DLD1 (cell line): ENCODE data around the gene RGS9.
"Not testable (repeated sequence)": the region's sequence is repeated elsewhere in the genome, so short reads cannot be mapped to it uniquely, and the experiment has no call there.

Experiments
- in situ Hi-C: cut with HindIII; loops from 2 replicates; pipeline ENCODE4 v1.10.0; 2017; ENCODE audit warnings: low sequenced_read_pairs

The RGS9 gene

GRCh38 chr17:65180276-65180675, 43.1 kb downstream of the RGS9 start:
- in situ Hi-C loops = not testable (repeated sequence)

- in situ Hi-C loops = not testable (repeated sequence)
These were observed 43.6 kb downstream of the RGS9 start for GRCh38 chr17:65180752-65181236.

GRCh38 chr17:65181237-65182061, 44.3 kb downstream of the RGS9 start:
- in situ Hi-C loops = no loop called here

DNA sequence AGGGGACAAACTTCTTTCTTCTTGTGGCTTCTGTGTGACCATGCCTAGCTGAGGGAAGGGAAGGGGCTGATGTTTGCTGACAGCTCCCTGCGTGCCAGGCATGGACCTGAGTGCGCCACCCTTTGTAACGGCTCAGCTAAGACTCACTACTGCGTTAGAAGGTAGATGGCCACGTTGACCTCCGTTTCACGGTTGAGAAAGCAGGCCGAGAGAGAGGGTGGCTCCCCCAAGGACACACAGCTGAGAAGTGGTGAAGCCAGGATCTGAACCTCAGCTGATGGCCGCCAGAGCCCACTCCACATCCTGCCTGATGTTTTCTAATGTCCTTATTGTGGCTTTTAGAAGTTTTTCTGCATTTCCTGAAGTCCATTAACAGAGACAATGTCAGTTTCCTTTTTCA, 45.1 kb downstream of the RGS9 start:
- in situ Hi-C loops = no loop called here

DNA sequence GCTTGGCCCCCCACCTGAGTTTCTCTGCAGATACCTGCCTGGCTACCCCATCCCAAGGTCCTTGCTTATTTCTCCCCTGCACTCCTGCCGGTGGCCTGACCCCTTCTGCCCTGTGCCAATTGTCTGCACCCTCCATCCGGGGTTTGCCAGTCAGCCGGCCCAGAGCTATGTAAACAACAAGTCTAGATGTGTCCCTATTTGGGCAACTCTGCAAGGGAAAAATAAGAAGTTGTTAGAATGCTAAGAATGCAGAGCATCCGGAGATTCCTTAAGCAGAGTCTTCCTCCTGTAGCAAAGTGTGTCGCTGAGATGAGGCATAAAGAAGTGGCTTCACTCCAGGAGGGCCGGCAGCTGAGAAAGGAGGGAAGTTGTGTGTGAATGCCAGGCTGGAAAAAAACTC, 46.6 kb downstream of the RGS9 start:
- in situ Hi-C loops = no loop called here

- in situ Hi-C loops = no loop called here
These were observed 47.2 kb downstream of the RGS9 start for GRCh38 chr17:65184235-65184959.

GRCh38 chr17:65185062-65185461, 47.9 kb downstream of the RGS9 start:
- in situ Hi-C loops = loop anchor here (5.0 kb wide), 1 partner anchor 53 kb away; no protein-coding TSS in a partner anchor

DNA sequence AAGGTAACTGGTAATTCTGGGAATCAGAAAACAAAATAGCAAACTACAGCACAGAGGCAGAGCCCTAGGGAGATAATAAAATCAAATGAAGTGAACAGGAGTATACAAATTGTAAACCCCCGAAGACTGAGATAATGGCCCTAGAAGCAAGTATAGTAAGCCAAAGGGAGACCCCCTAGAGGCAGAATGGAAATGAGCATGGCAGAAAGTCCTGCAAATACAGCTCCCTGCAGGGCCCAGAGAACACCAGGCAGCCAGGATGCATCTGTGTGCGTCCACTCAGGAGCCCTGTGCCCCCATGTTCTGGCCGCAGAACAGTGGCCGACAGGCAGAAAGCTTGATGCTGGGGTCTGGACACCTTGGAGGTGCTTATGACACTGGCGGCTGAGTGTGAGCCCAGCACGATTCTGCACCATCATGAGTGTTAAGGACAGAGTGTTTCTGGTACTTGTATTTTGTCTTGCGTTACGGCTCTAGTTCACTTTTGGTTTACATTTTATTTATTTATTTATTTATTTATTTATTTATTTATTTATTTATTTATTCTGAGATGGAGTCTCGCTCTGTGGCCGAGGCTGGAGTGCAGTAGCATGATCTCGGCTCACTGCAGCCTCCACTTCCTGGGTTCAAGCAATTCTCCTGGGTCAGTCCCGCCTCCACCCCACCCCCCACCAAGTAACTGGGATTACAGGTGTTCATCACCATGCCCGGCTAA, 48.7 kb downstream of the RGS9 start:
- in situ Hi-C loops = loop anchor here (5.0 kb wide), 1 partner anchor 54 kb away; no protein-coding TSS in a partner anchor

DNA sequence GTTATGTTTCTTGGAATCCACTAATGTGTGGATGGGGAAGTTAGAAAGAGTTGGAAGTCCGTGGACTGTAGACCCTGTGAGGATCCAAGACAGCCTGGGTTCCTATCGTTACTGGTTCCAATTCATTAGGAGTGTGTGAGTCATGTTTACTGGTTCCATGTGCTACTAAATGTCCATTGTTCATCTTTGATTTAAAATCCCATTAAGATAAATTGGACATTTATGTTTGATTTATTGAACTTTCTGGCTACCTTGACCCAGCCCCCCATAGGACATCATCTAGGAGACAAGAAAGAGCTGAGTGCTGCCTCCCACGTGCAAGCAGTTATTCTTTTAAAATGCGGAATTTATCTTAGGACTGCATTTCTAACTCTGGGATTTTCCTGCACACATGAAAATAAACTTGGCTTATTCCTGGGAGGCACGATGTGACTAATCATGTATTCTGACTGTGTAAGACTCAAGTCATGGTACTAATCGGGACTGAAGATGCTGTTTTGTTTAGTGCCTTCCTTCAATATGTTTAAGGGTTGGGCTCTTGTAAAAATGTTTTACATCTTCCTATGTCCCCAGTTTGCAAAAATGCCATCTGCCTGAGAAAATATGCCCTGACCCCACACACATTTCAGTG, 53.4 kb downstream of the RGS9 start:
- in situ Hi-C loops = no loop called here

GRCh38 chr17:65191811-65192740, 54.9 kb downstream of the RGS9 start:
- in situ Hi-C loops = no loop called here

GRCh38 chr17:65193305-65193704, 56.1 kb downstream of the RGS9 start:
- in situ Hi-C loops = no loop called here

GRCh38 chr17:65193716-65194293, 56.6 kb downstream of the RGS9 start:
- in situ Hi-C loops = no loop called here

GRCh38 chr17:65194670-65195334, 57.6 kb downstream of the RGS9 start:
- in situ Hi-C loops = no loop called here

- in situ Hi-C loops = no loop called here
These were observed 58.5 kb downstream of the RGS9 start for GRCh38 chr17:65195716-65196115.

DNA sequence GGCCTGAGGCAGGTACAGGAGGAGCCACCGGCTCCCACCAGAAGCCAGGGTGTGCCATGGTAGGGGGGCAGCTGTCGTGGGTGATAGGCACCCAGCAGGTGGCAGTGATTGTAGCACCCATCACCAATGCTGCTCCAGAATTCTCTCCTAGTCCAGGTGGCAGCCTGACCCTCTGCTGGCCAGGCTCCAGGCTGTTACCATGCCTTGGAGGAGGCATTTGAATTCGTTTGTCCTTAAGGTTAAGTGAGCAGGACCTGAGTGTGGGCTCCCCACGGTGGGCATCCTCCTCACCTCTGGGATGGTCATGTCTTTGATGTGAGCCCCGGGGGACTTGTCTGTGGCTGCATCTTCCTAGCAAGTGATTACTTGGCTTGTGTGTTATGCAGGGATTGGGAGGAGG, 59.4 kb downstream of the RGS9 start:
- in situ Hi-C loops = no loop called here

DNA sequence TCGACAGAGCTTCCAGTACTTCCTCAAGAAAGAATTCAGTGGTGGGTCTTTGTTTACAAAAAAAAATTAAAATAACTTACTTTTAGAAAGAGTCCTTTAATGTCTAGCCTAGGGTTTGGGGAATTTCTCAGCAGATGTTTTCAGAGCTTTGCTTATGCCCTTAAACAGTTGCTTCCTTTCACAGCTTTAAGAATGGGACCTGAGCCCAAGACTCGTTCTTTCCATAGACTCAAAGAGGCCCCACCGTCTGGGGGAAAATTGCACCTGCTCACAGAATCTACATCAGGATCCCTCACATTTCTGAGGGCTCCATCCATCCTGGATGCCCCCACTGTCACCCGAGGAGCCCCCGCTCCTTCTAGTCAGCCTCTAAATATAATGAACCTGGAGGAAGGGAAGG, 60.0 kb downstream of the RGS9 start:
- in situ Hi-C loops = no loop called here

DNA sequence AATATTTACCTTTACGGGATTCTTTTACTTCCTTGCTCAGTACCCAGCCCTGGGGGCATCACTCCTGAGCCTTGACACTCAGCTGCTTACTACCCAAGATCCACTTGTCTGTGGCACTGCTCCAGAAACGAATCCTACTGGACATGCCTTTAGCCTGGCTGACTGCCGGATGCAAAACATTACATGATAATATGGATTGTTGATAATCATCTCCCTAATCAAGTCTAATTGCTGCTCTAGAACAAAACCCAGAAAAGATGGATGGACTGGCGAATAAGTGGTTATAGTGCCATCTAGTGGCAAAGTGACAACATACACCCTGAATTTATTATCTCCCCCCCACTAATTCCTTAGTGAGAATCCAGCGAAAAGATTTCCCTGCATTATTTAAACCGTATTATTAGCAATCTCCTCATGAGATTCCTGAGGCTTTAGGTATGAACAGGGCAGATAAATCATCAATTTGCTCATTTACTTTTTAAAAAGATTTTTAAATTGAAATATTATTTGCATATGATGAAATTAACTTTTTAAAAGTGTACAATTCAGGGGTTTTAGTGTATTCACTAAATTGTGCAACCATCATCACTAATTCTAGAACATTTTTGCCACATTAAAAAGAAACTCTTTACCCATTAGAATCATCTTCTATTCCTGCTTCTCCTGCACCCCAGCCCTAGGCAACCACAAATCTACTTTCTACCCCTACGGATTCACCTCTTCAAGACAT, 61.6 kb downstream of the RGS9 start:
- in situ Hi-C loops = no loop called here

- in situ Hi-C loops = loop anchor here (25.0 kb wide), 1 partner anchor 264 kb away; no protein-coding TSS in a partner anchor
These were observed 64.2 kb downstream of the RGS9 start for GRCh38 chr17:65201331-65201730.
